ENCODE data around the gene NTF4. TPM values are rescaled to one million over a fixed set of nuclear protein-coding genes. Genes with fewer than 3 reads are reported as not detected.
"Not testable (repeated sequence)": the region's sequence is repeated elsewhere in the genome, so short reads cannot be mapped to it uniquely, and the experiment has no call there.

NTF4 gene
- total RNA-seq, 1 donor from 2014 or later: not detected

DNA sequence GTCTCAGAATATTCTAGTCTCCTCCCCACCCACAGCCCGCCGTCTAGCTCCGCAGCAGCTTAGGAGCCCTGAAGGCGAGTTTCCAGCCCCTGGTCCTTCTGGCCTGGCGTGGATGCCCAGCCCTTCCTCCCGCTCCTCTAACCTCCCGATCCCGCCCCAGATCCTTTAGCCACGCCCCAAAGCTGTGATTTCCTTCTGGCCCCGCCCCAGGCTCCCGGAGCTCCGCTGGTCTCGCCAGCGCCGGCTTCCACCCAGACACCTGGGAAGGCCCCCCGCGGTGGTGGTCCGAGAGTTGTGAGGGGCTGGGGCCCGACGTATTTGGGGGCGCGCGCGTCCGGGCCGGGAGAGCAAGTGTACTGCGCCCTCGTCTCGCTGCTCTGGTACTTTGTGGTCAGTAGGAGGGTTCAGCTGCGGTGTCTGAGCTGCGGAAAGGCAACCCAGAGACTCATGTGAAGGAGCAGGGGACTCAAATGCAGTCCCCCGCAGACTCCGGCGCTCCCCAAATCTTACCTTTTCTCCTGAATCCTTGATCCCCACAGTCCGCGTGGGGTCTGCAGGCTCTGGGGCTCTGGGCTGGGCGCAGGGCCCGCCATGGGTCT, 6.9 kb downstream of the NTF4 start, which contains the start of gene CGB7:
Gene CGB7 (minus strand): TSS at position 114 of the 599 bp plus-strand sequence. CDS start 2,374 bp downstream, outside the sequence.
- DNase-seq (ENCODE audit: extremely low read depth, low read depth, low spot score): no peak

DNA sequence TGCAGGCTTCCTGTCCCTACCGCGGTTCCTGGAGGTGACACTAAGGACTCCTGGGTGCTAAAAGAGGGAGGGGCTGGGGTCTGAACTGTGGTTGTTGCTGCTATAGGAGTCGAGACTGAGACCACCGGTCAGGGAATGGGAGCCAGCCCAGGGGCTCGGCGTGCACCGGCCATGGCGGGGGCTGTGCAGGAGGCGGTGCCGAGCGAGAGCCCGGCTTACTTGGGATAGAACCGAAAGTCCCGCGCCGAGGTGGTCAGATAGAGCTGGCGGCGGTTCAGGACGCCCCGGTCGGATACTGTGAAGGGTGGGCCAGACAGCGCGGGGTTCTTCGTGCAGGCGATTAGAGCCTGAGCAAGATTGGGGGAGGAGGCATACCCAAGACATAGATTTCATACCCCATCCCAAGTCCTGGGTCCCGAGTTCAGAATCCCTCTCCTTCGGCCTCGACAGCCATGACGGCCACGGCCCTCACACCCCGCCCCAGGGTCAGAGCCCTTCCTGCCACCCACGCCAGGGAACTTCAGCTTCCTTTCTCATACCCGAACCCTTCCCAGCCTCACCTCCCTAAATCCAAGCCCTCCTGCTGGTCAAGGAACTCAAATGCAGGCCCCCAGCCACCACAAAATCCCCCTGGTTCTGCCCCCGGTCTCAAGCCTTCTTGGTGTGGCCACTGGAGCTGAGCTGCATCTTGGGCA, 7.6 kb downstream of the NTF4 start:
- not testable (repeated sequence) for DNase-seq (ENCODE audit: extremely low read depth, low read depth, low spot score)

DNA sequence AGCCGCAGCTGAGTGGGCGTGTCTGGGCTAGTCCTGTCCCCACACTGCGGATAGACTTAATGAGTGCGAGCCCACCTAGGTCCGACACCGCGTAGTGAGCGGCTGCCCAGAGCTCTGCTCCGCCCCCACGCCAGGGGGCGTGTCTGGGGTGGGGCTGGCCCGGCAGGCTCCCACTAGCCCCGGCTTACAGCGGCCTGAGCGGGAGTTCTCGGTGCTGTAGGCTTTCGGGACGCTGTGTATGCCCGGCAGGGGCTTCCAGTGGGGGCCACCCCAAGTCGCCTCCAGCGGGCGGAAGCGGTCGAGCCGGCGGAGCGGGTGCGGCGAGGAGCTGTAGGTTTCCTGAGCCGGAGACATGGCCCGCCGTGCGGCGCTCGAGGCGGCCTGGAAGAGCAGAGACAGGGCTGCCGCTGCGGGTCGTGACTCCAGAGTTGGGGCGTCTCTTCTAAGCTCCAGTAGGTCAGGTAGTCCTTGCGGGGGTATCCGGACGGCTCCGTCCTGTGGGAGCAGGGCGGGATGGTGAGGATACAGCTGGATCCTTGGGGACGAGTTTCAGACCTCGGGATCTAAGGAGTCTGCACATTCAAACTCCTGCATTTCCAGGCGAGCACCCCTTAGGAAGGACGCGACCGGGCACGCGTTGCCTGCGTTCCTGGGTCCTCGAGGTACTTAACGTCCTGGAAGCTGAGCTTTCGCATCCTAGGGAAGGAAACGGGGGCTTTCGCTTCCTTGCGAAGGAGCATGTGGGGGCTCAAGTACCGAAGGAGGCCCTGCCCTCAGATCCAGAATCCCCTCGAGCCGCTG, 8.3 kb downstream of the NTF4 start:
- DNase-seq (ENCODE audit: extremely low read depth, low read depth, low spot score): no peak

DNA sequence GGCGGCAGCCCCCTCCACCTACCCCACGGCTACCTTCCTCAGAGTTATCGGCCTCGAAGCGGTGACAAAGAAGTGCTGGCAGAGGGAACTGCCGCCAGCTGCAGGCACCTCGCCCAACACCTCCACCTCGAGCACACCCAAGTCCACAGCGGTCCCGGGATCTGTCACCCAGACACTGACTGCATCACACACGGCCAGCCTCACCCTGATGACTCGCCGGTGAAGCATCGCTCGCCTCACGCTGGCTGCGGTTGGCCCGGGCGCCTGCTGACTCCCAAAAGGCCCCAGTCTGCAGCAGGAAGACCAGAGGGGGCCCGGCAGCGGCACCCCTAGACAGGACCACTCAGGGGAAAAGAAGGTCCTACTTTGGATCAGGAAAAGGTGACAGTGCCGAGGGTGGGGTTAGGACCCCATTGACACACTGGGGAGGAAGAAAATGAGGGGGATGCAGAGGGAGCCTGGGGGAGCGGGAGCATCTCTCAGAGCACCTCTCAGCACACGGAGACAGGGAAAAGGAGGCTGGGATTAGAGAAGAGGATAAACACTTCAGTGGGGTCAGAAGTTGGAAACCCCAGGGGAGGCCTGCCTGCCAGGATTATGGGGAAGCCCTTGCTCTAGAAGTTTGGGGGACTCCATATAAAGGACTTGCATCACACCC, 14.1 kb downstream of the NTF4 start:
- DNase-seq (ENCODE audit: extremely low read depth, low read depth, low spot score): not testable (repeated sequence)

DNA sequence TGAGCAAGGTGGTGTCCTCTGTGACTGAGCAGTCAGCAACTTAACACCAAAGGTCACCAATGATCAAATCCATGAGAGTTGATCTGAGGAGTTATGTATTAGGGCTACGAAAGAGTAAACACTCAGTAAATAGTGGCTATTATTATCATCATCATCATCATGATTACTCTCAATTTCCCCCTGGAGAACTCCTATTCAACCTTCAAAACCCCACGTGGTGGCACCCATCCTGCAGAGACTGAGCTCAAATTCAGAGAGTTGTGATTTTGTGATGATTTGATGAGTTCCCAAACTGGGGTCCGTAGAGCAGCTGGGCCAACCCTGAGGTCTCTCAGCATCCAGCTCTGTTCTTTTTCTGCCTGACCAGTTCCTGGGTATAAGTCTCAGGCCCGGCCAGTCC, 14.8 kb downstream of the NTF4 start:
- DNase-seq (ENCODE audit: extremely low read depth, low read depth, low spot score): not testable (repeated sequence)

DNA sequence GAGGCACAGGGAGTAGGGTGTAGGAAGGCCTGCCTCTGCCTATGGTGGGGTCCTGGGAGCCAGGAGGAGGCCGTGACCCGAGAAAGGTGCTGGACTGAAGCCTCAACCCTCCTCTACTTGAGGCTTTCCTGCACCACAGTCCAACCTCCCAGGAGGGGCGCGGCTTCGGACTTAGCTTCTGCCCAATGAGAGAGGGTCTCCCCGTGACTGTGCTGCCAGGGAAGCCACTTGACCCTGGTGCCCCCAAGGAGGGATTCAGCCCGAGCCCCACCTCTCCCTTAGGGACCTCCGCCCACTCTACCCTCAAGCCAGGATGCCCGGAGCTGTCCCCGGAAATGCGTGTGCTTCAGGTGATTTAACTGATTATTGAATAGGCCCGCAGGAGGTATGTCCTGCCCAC, 15.6 kb downstream of the NTF4 start, which contains the start of gene CGB8:
Gene CGB8 (minus strand): TSS at position 101 of the 400 bp plus-strand sequence. CDS start 372 bp downstream, outside the sequence.
- not testable (repeated sequence) for DNase-seq (ENCODE audit: extremely low read depth, low read depth, low spot score)

DNA sequence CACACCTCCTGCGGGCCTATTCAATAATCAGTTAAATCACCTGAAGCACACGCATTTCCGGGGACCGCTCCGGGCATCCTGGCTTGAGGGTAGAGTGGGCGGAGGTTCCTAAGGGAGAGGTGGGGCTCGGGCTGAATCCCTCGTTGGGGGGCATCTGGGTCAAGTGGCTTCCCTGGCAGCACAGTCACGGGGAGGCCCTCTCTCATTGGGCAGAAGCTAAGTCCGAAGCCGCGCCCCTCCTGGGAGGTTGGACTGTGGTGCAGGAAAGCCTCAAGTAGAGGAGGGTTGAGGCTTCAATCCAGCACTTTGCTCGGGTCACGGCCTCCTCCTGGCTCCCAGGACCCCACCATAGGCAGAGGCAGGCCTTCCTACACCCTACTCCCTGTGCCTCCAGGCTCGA, 21.1 kb downstream of the NTF4 start, which contains the start of gene CGB5:
Gene CGB5 (plus strand): TSS at position 301 of the 400 bp plus-strand sequence. CDS start 362 bp downstream, outside the sequence.
- DNase-seq (ENCODE audit: extremely low read depth, low read depth, low spot score): not testable (repeated sequence)

DNA sequence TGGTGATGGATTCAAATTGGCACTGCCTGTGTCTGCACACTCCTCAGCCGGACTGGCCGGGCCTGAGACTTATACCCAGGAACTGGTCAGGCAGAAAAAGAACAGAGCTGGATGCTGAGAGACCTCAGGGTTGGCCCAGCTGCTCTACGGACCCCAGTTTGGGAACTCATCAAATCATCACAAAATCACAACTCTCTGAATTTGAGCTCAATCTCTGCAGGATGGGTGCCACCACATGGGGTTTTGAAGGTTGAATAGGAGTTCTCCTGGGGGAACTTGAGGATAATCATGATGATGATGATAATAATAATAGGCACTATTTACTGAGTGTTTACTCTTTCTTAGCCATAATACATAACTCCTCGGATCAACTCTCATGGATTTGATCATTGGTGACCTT, 22.0 kb downstream of the NTF4 start:
- DNase-seq (ENCODE audit: extremely low read depth, low read depth, low spot score): not testable (repeated sequence)

DNA sequence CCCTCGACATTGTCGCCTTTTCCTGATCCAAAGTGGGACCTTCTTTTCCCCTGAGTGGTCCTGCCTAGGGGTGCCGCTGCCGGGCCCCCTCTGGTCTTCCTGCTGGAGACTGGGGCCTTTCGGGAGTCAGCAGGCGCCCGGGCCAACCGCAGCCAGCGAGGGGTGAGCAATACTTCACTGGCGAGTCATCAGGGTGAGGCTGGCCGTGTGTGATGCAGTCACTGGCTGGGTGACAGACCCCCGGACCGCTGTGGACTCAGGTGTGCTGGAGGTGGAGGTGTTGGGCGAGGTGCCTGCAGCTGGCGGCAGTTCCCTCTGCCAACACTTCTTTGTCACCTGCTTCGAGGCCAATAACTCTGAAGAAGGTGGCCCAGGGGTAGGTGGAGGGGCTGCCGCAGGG, 22.4 kb downstream of the NTF4 start:
- no peak for DNase-seq (ENCODE audit: extremely low read depth, low read depth, low spot score)

DNA sequence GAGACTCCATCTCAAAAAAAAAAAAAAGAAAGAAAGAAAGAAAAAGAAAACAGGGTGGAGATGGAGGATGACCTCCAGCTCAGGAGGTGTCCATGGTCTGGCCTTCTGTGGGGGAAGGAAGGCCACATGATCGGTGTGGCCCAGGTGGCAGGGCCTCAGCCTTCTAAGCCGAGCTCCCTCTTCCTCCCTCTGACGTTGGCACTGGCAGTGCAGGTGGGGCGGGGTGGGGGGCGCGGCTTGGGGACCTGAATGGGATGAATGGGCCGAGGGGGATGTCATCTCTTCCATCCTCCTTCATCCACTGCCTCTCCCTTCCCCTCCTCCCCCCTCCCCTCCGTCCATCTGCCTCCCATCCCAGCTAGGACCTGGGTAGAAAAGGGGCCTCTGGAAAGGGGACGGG, 24.9 kb downstream of the NTF4 start:
- not testable (repeated sequence) for DNase-seq (ENCODE audit: extremely low read depth, low read depth, low spot score)

DNA sequence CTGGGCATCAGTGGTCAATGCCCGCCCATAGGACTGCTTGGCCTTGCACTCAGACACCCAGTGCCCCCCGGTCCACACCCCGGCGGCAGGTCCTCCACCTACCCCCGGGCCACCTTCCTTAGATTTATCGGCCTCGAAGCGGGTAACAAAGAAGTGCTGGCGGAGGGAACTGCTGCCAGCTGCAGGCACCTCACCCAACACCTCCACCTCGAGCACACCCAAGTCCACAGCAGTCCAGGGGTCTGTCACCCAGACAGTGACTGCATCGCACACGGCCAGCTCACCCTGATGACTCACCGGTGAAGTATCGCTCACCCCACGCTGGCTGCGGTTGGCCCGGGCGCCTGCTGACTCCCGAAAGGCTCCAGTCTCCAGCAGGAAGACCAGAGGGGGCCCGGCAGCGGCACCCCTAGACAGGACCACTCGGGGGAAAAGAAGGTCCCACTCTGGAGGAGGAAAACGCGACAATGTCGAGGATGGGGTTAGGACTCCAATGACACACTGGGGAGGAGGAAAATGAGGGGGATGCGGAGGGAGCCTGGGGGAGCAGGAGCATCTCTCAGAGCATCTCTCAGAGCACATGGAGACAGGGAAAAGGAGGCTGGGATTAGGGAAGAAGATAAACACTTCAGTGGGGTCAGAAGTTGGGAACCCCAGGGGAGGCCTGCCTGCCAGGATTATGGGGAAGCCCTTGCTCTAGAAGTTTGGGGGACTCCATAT, 25.9 kb downstream of the NTF4 start:
- DNase-seq (ENCODE audit: extremely low read depth, low read depth, low spot score): not testable (repeated sequence)

DNA sequence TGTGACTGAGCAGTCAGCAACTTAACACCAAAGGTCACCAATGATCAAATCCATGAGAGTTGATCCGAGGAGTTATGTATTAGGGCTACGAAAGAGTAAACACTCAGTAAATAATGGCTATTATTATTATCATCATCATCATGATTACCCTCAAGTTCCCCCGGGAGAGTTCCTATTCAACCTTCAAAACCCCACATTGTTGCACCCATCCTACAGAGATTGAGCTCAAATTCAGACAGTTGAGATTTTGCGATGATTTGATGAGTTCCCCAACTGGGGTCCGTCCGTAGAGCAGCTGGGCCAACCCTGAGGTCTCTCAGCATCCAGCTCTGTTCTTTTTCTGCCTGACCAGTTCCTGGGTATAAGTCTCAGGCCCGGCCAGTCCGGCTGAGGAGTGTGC, 26.5 kb downstream of the NTF4 start:
- DNase-seq (ENCODE audit: extremely low read depth, low read depth, low spot score): not testable (repeated sequence)

DNA sequence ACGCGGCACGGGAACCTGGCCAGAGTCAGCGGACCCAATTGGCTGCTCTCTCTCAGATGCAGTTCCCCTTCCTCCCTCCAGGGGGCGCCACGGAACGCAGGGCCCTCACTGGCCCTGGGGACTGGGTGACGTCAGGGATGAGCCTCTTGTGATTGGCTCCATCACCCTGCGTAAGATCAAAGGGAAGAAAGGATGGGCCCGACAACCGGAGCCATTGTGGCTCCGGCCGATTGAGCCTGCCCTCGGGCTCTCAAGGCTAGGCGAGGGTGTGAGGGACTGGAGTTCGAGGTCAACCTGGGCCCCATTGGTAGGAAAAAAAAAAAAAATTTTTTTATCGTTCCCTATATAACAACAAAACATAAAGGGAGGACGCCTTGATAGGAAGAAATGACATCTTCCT, 27.8 kb downstream of the NTF4 start, which contains the start of gene CGB1:
Gene CGB1 (minus strand): TSS at position 81 of the 400 bp plus-strand sequence. CDS start 184 bp downstream, outside the sequence.
- not testable (repeated sequence) for DNase-seq (ENCODE audit: extremely low read depth, low read depth, low spot score)

DNA sequence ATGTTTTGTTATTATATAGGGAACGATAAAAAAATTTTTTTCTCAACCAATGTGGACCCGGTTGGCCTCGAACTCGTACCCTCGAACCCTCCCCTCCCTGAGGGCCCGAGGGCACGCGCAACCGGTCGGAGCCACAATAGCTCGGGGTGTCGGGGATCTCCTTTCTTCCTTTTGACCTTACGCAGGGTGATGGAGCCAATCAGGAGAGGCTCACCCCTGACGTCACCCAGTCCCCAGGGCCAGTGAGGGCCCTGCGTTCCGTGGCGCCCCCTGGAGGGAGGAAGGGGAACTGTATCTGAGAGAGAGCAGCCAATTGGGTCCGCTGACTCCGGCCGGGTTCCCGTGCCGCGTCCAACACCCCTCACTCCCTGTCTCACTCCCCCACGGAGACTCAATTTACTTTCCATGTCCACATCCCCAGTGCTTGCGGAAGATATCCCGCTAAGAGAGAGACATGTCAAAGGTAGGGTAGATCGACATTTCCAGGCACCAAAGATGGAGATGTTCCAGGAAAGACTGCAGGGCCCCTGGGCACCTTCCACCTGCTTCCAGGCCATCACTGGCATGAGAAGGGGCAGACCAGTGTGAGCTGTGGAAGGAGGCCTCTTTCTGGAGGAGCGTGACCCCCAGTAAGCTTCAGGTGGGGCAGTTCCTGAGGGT, 32.8 kb downstream of the NTF4 start, which contains the start of gene CGB2:
Gene CGB2 (plus strand): TSS at position 249 of the 660 bp plus-strand sequence. CDS start 206 bp downstream, at position 455.
- DNase-seq (ENCODE audit: extremely low read depth, low read depth, low spot score): not testable (repeated sequence)

DNA sequence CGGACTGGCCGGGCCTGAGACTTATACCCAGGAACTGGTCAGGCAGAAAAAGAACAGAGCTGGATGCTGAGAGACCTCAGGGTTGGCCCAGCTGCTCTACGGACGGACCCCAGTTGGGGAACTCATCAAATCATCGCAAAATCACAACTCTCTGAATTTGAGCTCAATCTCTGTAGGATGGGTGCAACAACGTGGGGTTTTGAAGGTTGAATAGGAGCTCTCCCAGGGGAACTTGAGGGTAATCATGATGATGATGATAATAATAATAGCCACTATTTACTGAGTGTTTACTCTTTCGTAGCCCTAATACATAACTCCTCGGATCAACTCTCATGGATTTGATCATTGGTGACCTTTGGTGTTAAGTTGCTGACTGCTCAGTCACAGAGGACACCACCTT, 34.3 kb downstream of the NTF4 start:
- not testable (repeated sequence) for DNase-seq (ENCODE audit: extremely low read depth, low read depth, low spot score)

DNA sequence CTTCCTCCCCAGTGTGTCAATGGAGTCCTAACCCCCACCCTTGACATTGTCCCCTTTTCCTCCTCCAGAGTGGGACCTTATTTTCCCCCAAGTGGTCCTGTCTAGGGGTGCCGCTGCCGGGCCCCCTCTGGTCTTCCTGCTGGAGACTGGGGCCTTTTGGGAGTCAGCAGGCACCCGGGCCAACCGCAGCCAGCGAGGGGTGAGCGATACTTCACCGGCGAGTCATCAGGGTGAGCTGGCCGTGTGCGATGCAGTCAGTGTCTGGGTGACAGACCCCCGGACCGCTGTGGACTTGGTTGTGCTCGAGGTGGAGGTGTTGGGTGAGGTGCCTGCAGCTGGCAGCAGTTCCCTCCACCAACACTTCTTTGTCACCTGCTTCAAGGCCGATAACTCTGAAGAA, 34.9 kb downstream of the NTF4 start:
- DNase-seq (ENCODE audit: extremely low read depth, low read depth, low spot score): not testable (repeated sequence)

DNA sequence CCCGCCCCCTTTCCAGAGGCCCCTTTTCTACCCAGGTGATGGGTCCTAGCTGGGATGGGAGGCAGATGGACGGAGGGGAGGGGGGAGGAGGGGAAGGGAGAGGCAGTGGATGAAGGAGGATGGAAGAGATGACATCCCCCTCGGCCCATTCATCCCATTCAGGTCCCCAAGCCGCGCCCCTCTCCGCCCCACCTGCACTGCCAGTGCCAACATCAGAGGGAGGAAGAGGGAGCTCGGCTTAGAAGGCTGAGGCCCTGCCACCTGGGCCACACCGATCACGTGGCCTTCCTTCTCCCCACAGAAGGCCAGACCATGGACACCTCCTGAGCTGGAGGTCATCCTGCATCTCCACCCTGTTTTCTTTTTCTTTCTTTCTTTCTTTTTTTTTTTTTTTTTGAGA, 35.9 kb downstream of the NTF4 start:
- DNase-seq (ENCODE audit: extremely low read depth, low read depth, low spot score): not testable (repeated sequence)

DNA sequence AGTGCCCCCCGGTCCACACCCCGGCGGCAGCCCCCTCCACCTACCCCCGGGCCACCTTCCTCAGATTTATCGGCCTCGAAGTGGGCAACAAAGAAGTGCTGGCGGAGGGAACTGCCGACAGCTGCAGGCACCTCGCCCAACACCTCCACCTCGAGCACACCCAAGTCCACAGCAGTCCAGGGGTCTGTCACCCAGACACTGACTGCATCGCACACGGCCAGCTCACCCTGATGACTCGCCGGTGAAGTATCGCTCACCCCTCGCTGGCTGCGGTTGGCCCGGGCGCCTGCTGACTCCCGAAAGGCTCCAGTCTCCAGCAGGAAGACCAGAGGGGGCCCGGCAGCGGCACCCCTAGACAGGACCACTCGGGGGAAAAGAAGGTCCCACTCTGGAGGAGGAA, 39.0 kb downstream of the NTF4 start:
- DNase-seq (ENCODE audit: extremely low read depth, low read depth, low spot score): not testable (repeated sequence)

DNA sequence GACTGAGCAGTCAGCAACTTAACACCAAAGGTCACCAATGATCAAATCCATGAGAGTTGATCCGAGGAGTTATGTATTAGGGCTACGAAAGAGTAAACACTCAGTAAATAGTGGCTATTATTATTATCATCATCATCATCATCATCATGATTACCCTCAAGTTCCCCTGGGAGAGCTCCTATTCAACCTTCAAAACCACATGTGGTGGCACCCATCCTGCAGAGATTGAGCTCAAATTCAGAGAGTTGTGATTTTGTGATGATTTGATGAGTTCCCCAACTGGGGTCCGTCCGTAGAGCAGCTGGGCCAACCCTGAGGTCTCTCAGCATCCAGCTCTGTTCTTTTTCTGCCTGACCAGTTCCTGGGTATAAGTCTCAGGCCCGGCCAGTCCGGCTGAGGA, 39.5 kb downstream of the NTF4 start:
- DNase-seq (ENCODE audit: extremely low read depth, low read depth, low spot score): not testable (repeated sequence)

All from glomerular endothelial cell (primary cell).